Sigmoid colon (tissue), 4 donors: Measurements from ENCODE around the gene KLC4.

Experiments used
- CTCF ChIP-seq, 4 experiments: fragments of 450-650 bp in 3 of 4; fragments of 200-600 bp in 1 of 4; IDR thresholded peaks; one replicate each; pipeline ENCODE4 v1.5.1; 2016 to 2019; ENCODE audit warnings: antibody characterized with exemption in 4 of 4, mild to moderate bottlenecking in 3 of 4, moderate library complexity in 2 of 4
- POLR2A ChIP-seq, 2 donors: fragments of 450-650 bp; IDR thresholded peaks; one replicate each; pipeline ENCODE4 v1.6.1; 2016; ENCODE audit warnings: antibody characterized with exemption in 2 of 2, mild to moderate bottlenecking in 2 of 2, moderate library complexity in 2 of 2
- POLR2AphosphoS5 ChIP-seq, 4 donors: sonication (generic); formaldehyde crosslinking; IDR thresholded peaks; one replicate each; pipeline ENCODE4 v1.6.1; 2017; ENCODE audit warnings: antibody characterized with exemption in 4 of 4

- TF ChIP-seq CTCF (IDR thresholded peaks at IDR 0.05) (no peak), POLR2AphosphoS5 (IDR thresholded peaks at IDR 0.05) (no peak), POLR2A (IDR thresholded peaks at IDR 0.05) (no peak)
Observed at GRCh38 chr6:43097502-43097901, 38.1 kb downstream of the KLC4 start.
